Type B pancreatic cell (in vitro differentiated cells): ENCODE results near the gene SVBP. TPM values are rescaled to one million over a fixed set of nuclear protein-coding genes. Genes with fewer than 3 reads are reported as not detected.
A peak's percentile ranks its signal among the peaks of the same experiment; 100 is the strongest.
"Not testable (repeated sequence)": the region's sequence is repeated elsewhere in the genome, so short reads cannot be mapped to it uniquely, and the experiment has no call there.

ENCODE experiments used
- DNase-seq: peaks from one replicate; pipeline ENCODE4 v3.0.0; 2021; ENCODE audit warnings: mixed read lengths; ENCODE audit not compliant: unreplicated experiment; ENCODE audit errors: extremely low spot score
- H3K27ac Mint-ChIP-seq: 2 replicates; pipeline ENCODE4 v1.8.0; 2021; ENCODE audit warnings: mild to moderate bottlenecking, mixed read lengths
- H3K27me3 Mint-ChIP-seq: 2 replicates; pipeline ENCODE4 v1.8.0; 2021; ENCODE audit warnings: mixed read lengths
- H3K36me3 Mint-ChIP-seq: 2 replicates; pipeline ENCODE4 v1.8.0; 2021; ENCODE audit warnings: mixed read lengths
- H3K4me1 Mint-ChIP-seq: one replicate; pipeline ENCODE4 v1.8.0; 2021; ENCODE audit warnings: mixed read lengths; ENCODE audit not compliant: unreplicated experiment
- H3K4me3 Mint-ChIP-seq: 2 replicates; pipeline ENCODE4 v1.8.0; 2021; ENCODE audit warnings: mild to moderate bottlenecking, mixed read lengths
- H3K9me3 Mint-ChIP-seq: 2 replicates; pipeline ENCODE4 v1.8.0; 2021; ENCODE audit warnings: mixed read lengths
- CTCF ChIP-seq: fragments of 200-600 bp; sonication (generic); conservative IDR thresholded peaks from 2 replicates; pipeline ENCODE4 v1.5.0; 2021; ENCODE audit warnings: antibody characterized with exemption, mild to moderate bottlenecking
- long read RNA-seq: library from polyadenylated mRNA; unstranded; transcript quantifications from one replicate; pipeline ENCODE4 v2.0.0, GENCODE V29; 2020
- total RNA-seq: library from RNA; stranded (reverse); gene quantifications from 2 replicates; pipeline ENCODE4 v1.2.1, GENCODE V29; 2021; ENCODE audit warnings: low replicate concordance

Gene SVBP
- total RNA-seq = 31.3 and 42.9 TPM in 2 replicates
- long read RNA-seq, transcript SVBP-201 (3 exons, 658 nt) = major isoform, 10 of 26 reads
- long read RNA-seq, partial matches to known transcripts = 8 of 26 reads
- long read RNA-seq, other reads (novel, unspliced or antisense) = 4 of 26 reads

- Mint-ChIP-seq H3K4me3 (peak within 1 kb of the TSS; percentile 89), H3K27ac (peak within 1 kb of the TSS; percentile 72), H3K36me3 (peaks cover 8% of the 10 kb centered on the region), H3K4me1 (peaks cover 12% of the 10 kb centered on the region), H3K27me3 (no peaks in the 10 kb centered on the region), H3K9me3 (no peaks in the 10 kb centered on the region)
- no peak for TF ChIP-seq CTCF
- peak; percentile 98 for DNase-seq
Measured at GRCh38 chr1:42816585-42817439, at the start of gene SVBP, which contains the start of gene ERMAP. TSS of gene SVBP (minus strand) at chr1:42817397. CDS start at chr1:42816544, 853 bp downstream. TSS of gene ERMAP (plus strand) at chr1:42817122. CDS start at chr1:42830449, 13,327 bp downstream.

GRCh38 chr1:42866549-42866948 lies 49.4 kb upstream of the SVBP start:
- Mint-ChIP-seq H3K9me3 (peaks cover 4% of the 10 kb centered on the region), H3K4me1 (no peaks in the 10 kb centered on the region), H3K4me3 (no peak overlapping the region), H3K36me3 (no peaks in the 10 kb centered on the region), H3K27me3 (peaks cover 26% of the 10 kb centered on the region), H3K27ac (no peak overlapping the region)
- no peak for TF ChIP-seq CTCF
- DNase-seq = no peak

GRCh38 chr1:42861014-42861399 lies 43.8 kb upstream of the SVBP start:
- peaks cover 8% of the 10 kb centered on the region for H3K27me3 Mint-ChIP-seq
- TF ChIP-seq CTCF = no peak
- H3K36me3 Mint-ChIP-seq = peaks cover 21% of the 10 kb centered on the region
- no peak for DNase-seq
- no peaks in the 10 kb centered on the region for H3K4me1 Mint-ChIP-seq
- H3K27ac Mint-ChIP-seq = no peak overlapping the region
- H3K4me3 Mint-ChIP-seq = no peak overlapping the region
- H3K9me3 Mint-ChIP-seq = peaks cover 28% of the 10 kb centered on the region

- DNase-seq = no peak
- peak; percentile 50 for TF ChIP-seq CTCF
- Mint-ChIP-seq H3K9me3 (peaks cover 33% of the 10 kb centered on the region), H3K4me1 (no peaks in the 10 kb centered on the region), H3K4me3 (no peak overlapping the region), H3K27me3 (peaks cover 3% of the 10 kb centered on the region), H3K27ac (no peak overlapping the region), H3K36me3 (peaks cover 27% of the 10 kb centered on the region)
Measured at GRCh38 chr1:42860339-42861013, 43.3 kb upstream of the SVBP start.

- not testable (repeated sequence) for H3K27me3 Mint-ChIP-seq, DNase-seq, H3K4me1 Mint-ChIP-seq, H3K27ac Mint-ChIP-seq
- H3K4me3 Mint-ChIP-seq = peak overlapping the region; percentile 6
- peaks cover 33% of the 10 kb centered on the region for H3K9me3 Mint-ChIP-seq
- peaks cover 30% of the 10 kb centered on the region for H3K36me3 Mint-ChIP-seq
Measured at GRCh38 chr1:42859366-42859765, 42.2 kb upstream of the SVBP start.

GRCh38 chr1:42856554-42856953 lies 39.4 kb upstream of the SVBP start:
- H3K4me3 Mint-ChIP-seq, DNase-seq, H3K27me3 Mint-ChIP-seq, H3K27ac Mint-ChIP-seq, H3K4me1 Mint-ChIP-seq: not testable (repeated sequence)
- H3K9me3 Mint-ChIP-seq = peaks cover 33% of the 10 kb centered on the region
- H3K36me3 Mint-ChIP-seq = peaks cover 52% of the 10 kb centered on the region
